Liver (tissue), 9 donors: ENCODE data around the gene SMYD3. TPM values are rescaled to one million over a fixed set of nuclear protein-coding genes. Genes with fewer than 3 reads are reported as not detected.

ENCODE experiments used
- DNase-seq: peaks from one replicate; pipeline ENCODE4 v3.0.0-alpha.2; 2017; ENCODE audit warnings: low spot score
- H3K27ac ChIP-seq, 2 donors: one replicate each; pipeline ENCODE4 v1.7.0; 2013; ENCODE audit warnings: inconsistent platforms in 2 of 2, low read length in 2 of 2, control low read depth in 1 of 2, low read depth in 1 of 2, mild to moderate bottlenecking in 1 of 2
- H3K27me3 ChIP-seq, 4 donors: one replicate each; pipeline versions ENCODE4 v1.6.1 to v1.7.0; 2013; ENCODE audit warnings: low read length in 3 of 4, inconsistent platforms in 1 of 4, mild to moderate bottlenecking in 1 of 4, moderate library complexity in 1 of 4; ENCODE audit not compliant: control insufficient read depth in 4 of 4, insufficient read depth in 4 of 4
- H3K36me3 ChIP-seq, 4 donors: one replicate each; pipeline versions ENCODE4 v1.6.1 to v1.7.0; 2013; ENCODE audit warnings: low read length in 3 of 4, mild to moderate bottlenecking in 3 of 4, low read depth in 1 of 4, moderate library complexity in 1 of 4; ENCODE audit not compliant: control insufficient read depth in 4 of 4, insufficient read depth in 3 of 4
- H3K4me1 ChIP-seq, 4 donors: one replicate each; pipeline versions ENCODE4 v1.6.1 to v1.7.0; 2013; ENCODE audit warnings: low read length in 3 of 4, mild to moderate bottlenecking in 3 of 4, moderate library complexity in 1 of 4; ENCODE audit not compliant: control insufficient read depth in 4 of 4, insufficient read depth in 4 of 4
- H3K4me3 ChIP-seq, 3 donors: one replicate each; pipeline versions ENCODE4 v1.6.1 to v1.7.0; 2013; ENCODE audit warnings: low read length in 3 of 3, control low read depth in 1 of 3, low read depth in 1 of 3, mild to moderate bottlenecking in 1 of 3
- H3K9ac ChIP-seq, 2 donors: one replicate each; pipeline ENCODE4 v1.7.0; 2013; ENCODE audit warnings: low read length in 2 of 2, mild to moderate bottlenecking in 2 of 2, moderate library complexity in 2 of 2, control low read depth in 1 of 2, low read depth in 1 of 2
- H3K9me3 ChIP-seq, 4 donors: one replicate each; pipeline versions ENCODE4 v1.6.1 to v1.7.0; 2013; ENCODE audit warnings: low read length in 3 of 4; ENCODE audit not compliant: control insufficient read depth in 4 of 4
- ATF3 ChIP-seq: IDR thresholded peaks from 2 replicates; pipeline ENCODE4 v1.6.1; 2016; ENCODE audit warnings: antibody characterized with exemption
- EGR1 ChIP-seq, 2 donors: IDR thresholded peaks; 2 replicates each; pipeline ENCODE4 v1.6.1; 2016 to 2018; ENCODE audit warnings: antibody characterized with exemption in 2 of 2, low read depth in 2 of 2
- FOXA1 ChIP-seq: IDR thresholded peaks from 2 replicates; pipeline ENCODE4 v1.6.1; 2016; ENCODE audit warnings: antibody characterized with exemption
- FOXA2 ChIP-seq: IDR thresholded peaks from 2 replicates; pipeline ENCODE4 v1.6.1; 2016; ENCODE audit warnings: antibody characterized with exemption
- GABPA ChIP-seq, 2 donors: IDR thresholded peaks in 1 of 2; conservative IDR thresholded peaks in 1 of 2; 2 replicates each; pipeline ENCODE4 v1.6.1; 2016; ENCODE audit warnings: antibody characterized with exemption in 2 of 2, mild to moderate bottlenecking in 1 of 2, moderate library complexity in 1 of 2
- HNF4A ChIP-seq, 2 donors: conservative IDR thresholded peaks; 2 replicates each; pipeline ENCODE4 v1.6.1; 2016; ENCODE audit warnings: antibody characterized with exemption in 2 of 2, mild to moderate bottlenecking in 2 of 2
- HNF4G ChIP-seq: IDR thresholded peaks from 2 replicates; pipeline ENCODE4 v1.6.1; 2016; ENCODE audit warnings: antibody characterized with exemption
- JUND ChIP-seq, 2 donors: IDR thresholded peaks; 2 replicates each; pipeline ENCODE4 v1.6.1; 2016; ENCODE audit warnings: antibody characterized with exemption in 2 of 2
- MAX ChIP-seq: IDR thresholded peaks from 2 replicates; pipeline ENCODE4 v1.6.1; 2016; ENCODE audit warnings: antibody characterized with exemption
- NR2F2 ChIP-seq: IDR thresholded peaks from 2 replicates; pipeline ENCODE4 v1.6.1; 2016; ENCODE audit warnings: antibody characterized with exemption
- RAD21 ChIP-seq, 2 donors: IDR thresholded peaks; 2 replicates each; pipeline ENCODE4 v1.6.1; 2016; ENCODE audit warnings: antibody characterized with exemption in 2 of 2, mild to moderate bottlenecking in 2 of 2
- REST ChIP-seq: IDR thresholded peaks from 2 replicates; pipeline ENCODE4 v1.6.1; 2016; ENCODE audit warnings: antibody characterized with exemption, mild to moderate bottlenecking
- RXRA ChIP-seq, 2 donors: IDR thresholded peaks; 2 replicates each; pipeline ENCODE4 v1.6.1; 2017 to 2018; ENCODE audit warnings: antibody characterized with exemption in 2 of 2, mild to moderate bottlenecking in 1 of 2
- SP1 ChIP-seq: IDR thresholded peaks from 2 replicates; pipeline ENCODE4 v1.6.1; 2018; ENCODE audit warnings: antibody characterized with exemption, mild to moderate bottlenecking
- TAF1 ChIP-seq: conservative IDR thresholded peaks from 2 replicates; pipeline ENCODE4 v1.6.1; 2016; ENCODE audit warnings: antibody characterized with exemption, mild to moderate bottlenecking
- YY1 ChIP-seq: IDR thresholded peaks from 2 replicates; pipeline ENCODE4 v1.6.1; 2016; ENCODE audit warnings: antibody characterized with exemption, mild to moderate bottlenecking
- ZBTB33 ChIP-seq: IDR thresholded peaks from 2 replicates; pipeline ENCODE4 v1.6.1; 2016; ENCODE audit warnings: antibody characterized with exemption
- WGBS: extraction: QIAGEN DNeasy Blood & Tissue Kit; methylation state at CpG from one replicate; pipeline ENCODE4 v1.1.7; 2013; 5-methylcytosine and 5-hydroxymethylcytosine counted together
- polyA plus RNA-seq, 2 donors: library from polyadenylated mRNA; stranded (reverse) in 1 of 2; unstranded in 1 of 2; fragments of 200-250 nt in 1 of 2; fragments of >200 nt in 1 of 2; fragmentation: Nextera tagmentation in 1 of 2; extraction: Ambion mirVana in 1 of 2; gene quantifications; one replicate each; pipeline versions ENCODE4 v1.2.1 to v1.2.3, GENCODE V29; 2013 to 2015
- total RNA-seq, 2 donors: library from RNA; depleted of rRNA; stranded (reverse); fragments of >200 nt; gene quantifications; one replicate each; pipeline ENCODE4 v1.2.3, GENCODE V29; 2014
- donor health status: healthy.
- donor health status: healthy.
- donor health status: healthy.
- donor health status: healthy.
- donor health status: healthy.

Gene SMYD3
- total and polyA plus RNA-seq, 4 donors, result 3.1 to 9.1 (median 8.0) TPM

- Histone ChIP-seq H3K27ac (no peak overlapping the region), H3K9me3 (peaks cover 0 to 3% (median 3%) of the 10 kb centered on the region in 4 donors), H3K4me1 (no peaks in the 10 kb centered on the region), H3K36me3 (no peaks in the 10 kb centered on the region), H3K9ac (no peak overlapping the region), H3K4me3 (no peak overlapping the region), H3K27me3 (no peaks in the 10 kb centered on the region)
- TF ChIP-seq MAX (no peak), REST (no peak), RAD21 (IDR thresholded peaks at IDR 0.05) (no peak), JUND (IDR thresholded peaks at IDR 0.05) (no peak), GABPA (IDR thresholded peaks at IDR 0.05 in 1 of 2, conservative IDR thresholded peaks at IDR 0.05 in 1 of 2) (no peak), FOXA2 (no peak), HNF4G (no peak), ZBTB33 (no peak), SP1 (no peak), FOXA1 (no peak), RXRA (IDR thresholded peaks at IDR 0.05) (no peak), HNF4A (conservative IDR thresholded peaks at IDR 0.05) (no peak), TAF1 (no peak), ATF3 (no peak)
- no peak for DNase-seq
- 86% methylated on average over 9 of the region's 9 CpGs for WGBS
Observed at GRCh38 chr1:246078126-246078887, 428.8 kb downstream of the SMYD3 start.

GRCh38 chr1:246077476-246077875, 429.6 kb downstream of the SMYD3 start:
- no peaks in the 10 kb centered on the region for H3K36me3 ChIP-seq
- H3K27ac ChIP-seq, result no peak overlapping the region
- no peak overlapping the region for H3K4me3 ChIP-seq
- H3K9ac ChIP-seq, result no peak overlapping the region
- DNase-seq, result no peak
- no peaks in the 10 kb centered on the region for H3K4me1 ChIP-seq
- TF ChIP-seq MAX (no peak), GABPA (IDR thresholded peaks at IDR 0.05 in 1 of 2, conservative IDR thresholded peaks at IDR 0.05 in 1 of 2) (no peak), YY1 (no peak), SP1 (no peak), NR2F2 (no peak), RXRA (IDR thresholded peaks at IDR 0.05) (no peak), RAD21 (IDR thresholded peaks at IDR 0.05) (no peak), REST (no peak), FOXA1 (no peak), EGR1 (IDR thresholded peaks at IDR 0.05; ENCODE audit: low read depth in 2 of 2) (no peak), TAF1 (no peak), FOXA2 (no peak), HNF4G (no peak)
- 84% methylated on average over 1 of the region's 1 CpG for WGBS
- H3K27me3 ChIP-seq, result no peaks in the 10 kb centered on the region
- peaks cover 0 to 3% (median 2%) of the 10 kb centered on the region in 4 donors for H3K9me3 ChIP-seq
